PC-3 (cell line): ENCODE measurements around the gene ZNF280D. TPM values are rescaled to one million over a fixed set of nuclear protein-coding genes. Genes with fewer than 3 reads are reported as not detected.

Experiments
- total RNA-seq: library from RNA; depleted of rRNA; stranded (reverse); fragments of >200 nt; gene quantifications from 2 replicates; pipeline ENCODE4 v1.2.3, GENCODE V29; 2014; rRNA removed

The ZNF280D gene
- total RNA-seq, 1 experiment from 2014 or later = 7.4 TPM

Other genes with a start within 250 kb of the ZNF280D start
- gene TCF12, start 185.1 kb upstream of the ZNF280D start, total RNA-seq = 78.3 and 103 TPM in 2 replicates